NCI-H82 treated with DMSO at 0.1 percent for 48 hours (cell line): Measurements from ENCODE around the gene AGAP2.

ENCODE experiments used
- DNase-seq: peaks from one replicate; lab custom pipeline; 2025; ENCODE audit not compliant: unreplicated experiment; lab: John Stamatoyannopoulos, UW

Gene AGAP2

DNA sequence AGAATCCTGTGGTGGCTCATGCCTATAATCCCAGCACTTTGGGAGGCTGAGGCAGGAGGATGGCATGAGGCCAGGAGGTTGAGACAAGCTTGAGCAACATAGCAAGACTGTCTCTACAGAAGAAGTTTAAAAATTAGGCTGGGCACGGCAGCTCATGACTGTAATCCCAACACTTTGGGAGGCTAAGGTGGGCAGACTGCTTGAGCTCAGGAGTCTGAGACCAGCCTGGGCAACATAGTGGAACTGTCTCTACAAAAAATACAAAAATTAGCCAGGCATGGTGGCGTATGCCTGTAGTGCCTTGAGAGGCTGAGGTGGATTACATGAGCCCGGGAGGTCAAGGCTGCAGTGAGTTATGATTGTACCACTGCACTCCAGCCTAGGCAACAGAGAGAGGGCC is 29.3 kb upstream of the AGAP2 start:
- DNase-seq: no peak

DNA sequence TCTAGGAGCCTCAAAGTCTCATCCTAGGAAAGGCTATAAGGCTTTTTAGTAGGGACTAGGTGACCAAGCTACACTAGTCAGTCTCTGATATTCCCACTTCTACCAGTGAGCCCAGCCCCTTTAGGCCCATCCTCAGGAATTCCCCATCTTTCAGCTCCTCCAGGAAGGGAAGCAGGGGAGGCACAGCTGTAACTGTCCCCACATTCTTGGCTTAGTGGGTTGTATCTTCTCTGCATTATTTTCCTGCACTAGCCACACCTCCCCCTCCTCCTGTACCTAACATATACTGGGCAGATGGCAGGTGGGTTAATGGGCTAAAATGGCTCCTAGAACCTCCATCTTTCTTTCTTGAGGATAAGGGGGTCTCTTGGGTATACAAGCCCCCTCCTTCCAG is 28.8 kb upstream of the AGAP2 start:
- peak; percentile 69 for DNase-seq

DNA sequence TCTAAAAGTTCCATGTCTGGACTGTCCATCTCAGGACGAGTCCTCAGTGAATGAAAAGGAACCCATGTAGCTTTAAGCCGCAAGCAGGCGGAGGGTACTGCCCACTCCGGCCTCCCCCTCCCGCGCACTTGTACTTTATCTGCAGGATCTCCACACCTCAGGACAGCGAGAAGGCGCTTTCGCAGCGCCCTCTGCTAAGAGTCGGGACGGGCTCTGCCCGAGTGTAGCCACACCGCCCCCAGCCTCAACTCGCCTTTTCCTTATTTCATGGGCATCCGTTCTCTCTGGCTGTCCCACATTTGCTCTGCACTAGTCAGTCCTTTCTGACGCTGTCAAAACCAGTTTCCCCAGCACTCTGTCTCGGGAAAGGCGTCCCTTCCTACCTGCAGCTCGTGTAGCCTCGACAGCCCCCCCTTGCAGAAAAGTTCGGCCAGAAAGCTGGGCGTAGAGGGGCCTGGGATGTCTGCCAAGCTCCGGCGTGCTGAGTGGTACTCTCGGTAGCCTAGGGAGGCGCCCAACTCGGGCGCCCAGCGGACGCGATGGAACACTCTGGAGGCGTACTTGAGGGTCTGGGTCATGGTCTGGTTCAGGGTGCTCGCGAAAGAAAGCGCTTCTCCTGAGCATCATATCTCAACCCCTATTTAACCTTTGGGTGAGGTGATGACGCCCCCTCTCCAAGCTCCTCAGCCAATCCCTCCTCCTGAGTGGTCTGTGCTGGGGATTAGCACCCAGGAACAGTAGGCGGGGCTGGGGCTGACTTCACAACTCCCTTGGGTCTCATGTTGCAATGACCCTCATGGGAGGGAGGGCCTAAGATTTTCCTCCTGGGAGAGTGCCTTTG is 28.1 kb upstream of the AGAP2 start, which contains the start of gene CYP27B1:
TSS of gene CYP27B1 (minus strand) at position 615 of the 841 bp plus-strand sequence. CDS start at position 578, 37 bp downstream.
- peak; percentile 94 for DNase-seq

GRCh38 chr12:57765698-57766463 is 27.3 kb upstream of the AGAP2 start:
- DNase-seq: no peak

- DNase-seq: no peak
Observed at GRCh38 chr12:57765003-57765697, 26.6 kb upstream of the AGAP2 start.

DNA sequence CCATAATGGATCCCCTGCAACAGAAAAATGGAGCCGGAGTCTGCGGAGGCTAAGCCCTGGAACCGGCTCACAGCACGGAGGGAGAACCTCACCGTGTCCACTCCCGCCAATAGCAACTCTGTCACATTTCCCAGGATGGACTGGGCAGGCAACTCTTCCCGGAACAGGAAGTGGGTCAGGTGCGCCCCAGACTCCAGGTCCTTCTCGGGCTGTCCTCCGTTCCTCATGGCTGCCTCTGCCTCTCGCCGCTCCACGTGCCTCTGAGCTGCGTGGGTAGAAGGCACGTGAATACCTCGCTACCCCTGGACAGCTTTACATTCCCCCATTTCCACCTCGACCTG is 26.1 kb upstream of the AGAP2 start:
- no peak for DNase-seq

DNA sequence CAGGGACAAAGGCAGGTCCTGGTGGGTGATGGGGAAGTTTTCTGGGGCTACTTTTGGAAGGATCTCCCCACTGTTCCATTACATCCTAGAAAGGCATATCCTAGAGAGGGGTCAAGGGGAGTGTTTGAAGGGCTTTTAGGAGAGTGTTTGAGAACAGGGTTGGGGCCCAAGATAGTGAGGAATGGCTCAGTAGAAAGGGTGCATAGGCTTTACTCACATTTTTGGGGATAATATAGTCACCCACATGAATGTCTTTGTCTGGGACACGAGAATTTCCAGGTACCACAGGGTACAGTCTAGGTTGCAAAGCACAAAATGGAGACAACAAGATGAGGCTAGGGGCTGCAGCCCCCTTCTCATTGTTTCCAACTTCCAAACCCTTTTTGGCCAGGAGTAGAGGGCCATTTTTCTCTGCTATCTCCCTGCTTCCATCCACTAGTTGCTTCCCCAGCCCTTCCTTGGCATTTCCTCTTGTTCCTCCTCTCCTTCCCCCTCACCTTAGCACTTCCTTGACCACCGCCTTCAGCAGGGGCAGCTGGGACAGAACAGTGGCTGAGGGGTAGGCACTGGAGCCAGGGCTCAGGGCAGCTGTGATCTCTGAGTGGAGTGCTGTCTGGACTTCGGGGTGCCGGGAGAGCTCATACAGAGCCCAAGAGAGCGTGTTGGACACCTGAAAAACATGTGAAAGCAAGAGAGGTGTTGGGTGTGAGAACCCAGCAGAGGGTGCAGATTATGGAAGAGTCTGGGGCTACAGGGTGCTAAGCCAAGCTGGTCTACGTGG is 25.5 kb upstream of the AGAP2 start:
- DNase-seq: no peak

DNA sequence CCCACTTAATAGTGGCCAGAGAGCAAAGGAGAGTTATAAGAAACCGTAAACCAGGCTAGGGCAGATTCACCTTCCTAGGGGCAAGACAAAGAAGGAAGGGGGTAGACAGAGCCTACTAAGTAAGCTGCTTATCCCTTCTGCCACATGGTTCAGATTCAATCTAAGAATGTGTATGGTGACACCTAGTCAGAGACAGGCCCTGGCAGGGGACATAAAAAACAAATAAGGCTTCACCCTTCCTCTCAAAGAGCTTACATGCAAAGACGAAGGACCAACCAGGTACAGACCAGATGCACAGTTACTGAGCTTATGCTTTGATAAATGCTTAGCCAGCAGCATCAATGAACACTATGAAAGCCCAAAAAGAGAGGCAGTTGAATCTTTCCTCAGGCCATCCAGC is 23.9 kb upstream of the AGAP2 start:
- DNase-seq: peak; percentile 88

DNA sequence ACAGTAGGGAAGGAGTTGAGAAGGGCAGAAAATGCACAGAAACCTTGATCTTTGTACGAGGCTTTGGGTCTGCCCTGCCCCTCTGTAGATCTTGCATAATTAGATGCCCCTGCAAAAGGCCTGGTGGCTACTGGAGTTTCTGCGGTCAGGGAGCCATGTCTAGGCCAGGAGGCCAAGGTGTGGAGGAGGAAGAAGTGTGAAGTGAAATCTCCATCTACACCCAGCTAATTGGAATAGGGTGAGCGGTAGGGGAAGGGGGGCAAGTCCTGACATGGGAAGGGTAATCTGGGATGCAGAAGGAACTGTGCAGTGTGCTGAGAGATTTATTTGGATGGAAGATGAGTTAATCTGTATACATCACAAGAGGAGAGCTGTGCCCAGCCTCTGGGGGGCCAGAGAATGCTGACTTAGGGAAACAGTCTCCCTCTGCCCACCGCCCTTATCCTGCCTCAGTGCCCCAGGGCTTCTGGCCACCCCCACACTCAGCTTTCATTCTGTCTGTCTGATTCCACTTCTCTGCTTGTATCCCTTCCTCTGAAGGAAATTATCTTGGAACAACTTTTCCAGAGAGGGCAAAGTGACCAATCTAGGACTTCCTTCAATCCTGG is 23.0 kb upstream of the AGAP2 start:
- DNase-seq: peak; percentile 36

DNA sequence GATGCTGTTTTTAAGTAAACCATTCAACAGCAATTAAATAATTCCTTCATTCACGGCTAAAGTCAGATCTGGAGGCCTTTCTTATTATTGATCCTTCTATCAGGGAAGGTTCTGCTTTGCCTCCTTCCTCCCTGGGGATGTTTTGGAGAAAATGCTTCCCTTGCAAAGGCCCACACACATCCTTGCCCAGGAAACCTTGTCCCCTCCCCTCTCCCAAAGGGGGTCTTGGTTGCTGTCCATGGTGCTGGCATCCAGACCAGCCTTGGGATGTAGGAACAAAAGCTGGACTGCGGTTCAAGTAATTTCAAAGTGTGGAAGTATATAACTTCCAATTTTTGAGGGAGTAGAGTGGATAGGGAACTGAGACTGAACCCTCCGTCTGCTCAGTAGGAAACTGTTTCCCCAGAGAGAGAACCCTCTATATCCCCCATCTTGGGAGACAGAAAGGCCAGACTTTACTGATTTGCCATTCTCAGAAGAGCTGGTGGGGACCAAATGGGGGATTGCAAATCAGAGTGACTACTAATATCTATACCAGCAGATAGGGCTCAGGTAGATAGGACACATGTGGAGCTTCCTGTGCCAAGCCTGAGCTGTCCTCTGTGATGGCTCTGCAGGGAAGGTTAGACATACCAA is 21.9 kb upstream of the AGAP2 start:
- no peak for DNase-seq

GRCh38 chr12:57759360-57759980 is 20.9 kb upstream of the AGAP2 start:
- peak; percentile 18 for DNase-seq

GRCh38 chr12:57758552-57759359 is 20.2 kb upstream of the AGAP2 start:
- no peak for DNase-seq

DNA sequence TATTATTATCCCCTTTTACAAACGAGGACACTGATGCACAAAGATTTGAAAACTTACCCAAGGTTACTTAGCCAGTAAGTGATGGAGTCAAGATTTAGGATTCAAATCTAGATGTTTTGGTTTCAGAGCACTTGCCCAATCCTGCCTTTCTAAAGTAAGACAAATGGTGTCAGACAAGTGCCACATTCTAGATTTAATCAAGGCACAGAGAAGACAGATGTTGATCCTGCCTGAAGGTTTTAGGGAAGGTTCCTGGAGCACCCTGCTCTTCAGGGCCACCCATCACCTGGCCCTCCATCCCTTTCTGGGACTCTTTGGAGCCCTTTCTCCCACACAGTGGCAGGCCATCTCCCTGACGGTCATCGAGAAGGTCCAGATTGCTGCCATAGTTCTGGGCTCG is 19.2 kb upstream of the AGAP2 start:
- no peak for DNase-seq

- peak; percentile 28 for DNase-seq
Observed at GRCh38 chr12:57756406-57757341, 18.1 kb upstream of the AGAP2 start.

DNA sequence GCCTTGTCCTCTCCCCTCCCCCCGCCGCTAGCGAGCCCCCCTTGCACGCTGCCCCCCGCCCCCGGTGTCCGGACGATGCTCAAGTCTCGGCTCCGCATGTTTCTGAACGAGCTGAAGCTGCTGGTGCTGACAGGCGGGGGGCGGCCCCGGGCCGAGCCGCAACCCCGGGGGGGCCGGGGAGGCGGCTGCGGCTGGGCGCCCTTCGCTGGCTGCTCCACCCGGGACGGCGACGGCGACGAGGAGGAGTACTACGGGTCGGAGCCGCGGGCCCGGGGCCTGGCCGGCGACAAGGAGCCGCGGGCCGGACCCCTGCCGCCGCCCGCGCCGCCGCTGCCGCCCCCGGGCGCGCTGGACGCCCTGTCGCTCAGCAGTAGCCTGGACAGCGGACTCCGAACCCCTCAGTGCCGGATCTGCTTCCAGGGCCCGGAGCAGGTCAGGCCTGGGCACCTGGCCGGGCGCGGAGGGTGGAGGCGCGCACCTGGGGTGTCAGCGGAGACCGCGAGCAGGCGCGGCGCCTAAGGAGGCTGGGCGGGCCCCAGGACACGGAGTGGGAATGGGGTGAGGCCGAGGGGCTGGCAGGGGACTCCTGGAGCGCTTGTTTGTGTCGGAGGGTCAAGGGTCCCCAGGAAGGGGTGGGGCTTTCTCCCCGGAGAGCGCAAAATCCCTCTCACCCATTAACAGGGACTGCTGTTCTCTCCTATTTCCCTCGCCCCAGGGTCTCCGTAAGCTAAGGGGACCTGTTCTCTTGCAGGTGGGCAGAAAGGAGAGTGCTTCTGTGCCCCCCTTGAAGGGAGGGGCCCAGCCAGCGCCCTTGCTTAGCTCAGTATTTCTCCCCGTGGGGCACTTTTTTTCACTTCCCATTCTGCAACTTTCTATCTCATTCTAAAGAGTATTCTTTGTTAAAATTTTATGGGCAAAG is 17.2 kb upstream of the AGAP2 start:
- DNase-seq: no peak

- no peak for DNase-seq
Observed at GRCh38 chr12:57755194-57755453, 16.6 kb upstream of the AGAP2 start.
